H1 (cell line): ENCODE measurements around the gene MAK. TPM values are rescaled to one million over a fixed set of nuclear protein-coding genes. Genes with fewer than 3 reads are reported as not detected.

ENCODE experiments used
- CTCF ChIA-PET: fragments of 300-600 bp; sonication (Branson Sonifier 250); formaldehyde crosslinking; loops from one replicate; lab custom pipeline; 2021; ENCODE audit not compliant: partially characterized antibody; lab: Charles Lee
- POLR2A ChIA-PET: fragments of 300-600 bp; sonication (Branson Sonifier 250); formaldehyde crosslinking; loops from one replicate; lab custom pipeline; 2021; ENCODE audit warnings: inconsistent platforms; ENCODE audit not compliant: partially characterized antibody; lab: Charles Lee
- DNase-seq, 2 experiments: peaks; one replicate each; pipeline versions ENCODE4 v3.0.0 to v3.0.0-alpha.2; 2010 to 2022; ENCODE audit warnings: low spot score in 2 of 2, low read depth in 1 of 2, mixed read lengths in 1 of 2
- FAIRE-seq: peaks from 2 replicates; lab custom pipeline; 2011; peaks lifted over from hg19 to GRCh38; lab: Jason Lieb, UNC
- H2AFZ ChIP-seq: 2 replicates; pipeline ENCODE4 v1.8.1; 2012; ENCODE audit warnings: low read length, inconsistent platforms
- H2AK5ac ChIP-seq: 2 replicates; pipeline ENCODE4 v1.6.1; 2013; ENCODE audit warnings: low read depth, low read length
- H2BK120ac ChIP-seq: replicated peaks from 2 replicates; pipeline ENCODE3; 2013; ENCODE audit warnings: low read depth, low read length, inconsistent platforms
- H2BK12ac ChIP-seq: 2 replicates; pipeline ENCODE4 v1.6.1; 2013; ENCODE audit warnings: low read depth, low read length
- H2BK15ac ChIP-seq: 2 replicates; pipeline ENCODE4 v1.6.1; 2013; ENCODE audit warnings: low read length
- H2BK20ac ChIP-seq: 2 replicates; pipeline ENCODE4 v1.6.1; 2013; ENCODE audit warnings: low read length
- H2BK5ac ChIP-seq: 2 replicates; pipeline ENCODE4 v1.6.1; 2013; ENCODE audit warnings: low read depth, low read length
- H3K14ac ChIP-seq: 2 replicates; pipeline ENCODE4 v1.6.1; 2013; ENCODE audit warnings: inconsistent platforms; ENCODE audit not compliant: insufficient read length
- H3K18ac ChIP-seq: 2 replicates; pipeline ENCODE4 v1.6.1; 2013; ENCODE audit warnings: low read length; ENCODE audit errors: extremely low read depth
- H3K23ac ChIP-seq: 2 replicates; pipeline ENCODE4 v1.6.1; 2013; ENCODE audit warnings: inconsistent platforms; ENCODE audit not compliant: insufficient read length
- H3K23me2 ChIP-seq: 2 replicates; pipeline ENCODE4 v1.6.1; 2013; ENCODE audit warnings: low read depth, low read length
- H3K27ac ChIP-seq: 2 replicates; pipeline ENCODE4 v1.6.1; 2011; ENCODE audit warnings: low read depth, low read length, inconsistent platforms
- H3K27me3 ChIP-seq, 4 experiments: replicated peaks in 1 of 4; 1 replicate in 1 of 4; 2 replicates in 3 of 4; pipeline versions ENCODE4 v1.6.1 to v1.8.1; 2011 to 2013; ENCODE audit warnings: low read length in 3 of 4, mild to moderate bottlenecking in 3 of 4, inconsistent platforms in 2 of 4, mixed read lengths in 2 of 4, moderate library complexity in 1 of 4; ENCODE audit not compliant: control insufficient read depth in 3 of 4, insufficient read depth in 3 of 4; ENCODE audit errors: extremely low read depth in 1 of 4
- H3K36me3 ChIP-seq, 4 experiments: 2 replicates each; pipeline versions ENCODE4 v1.6.1 to v1.8.1; 2011 to 2013; ENCODE audit warnings: mild to moderate bottlenecking in 4 of 4, low read length in 3 of 4, moderate library complexity in 2 of 4, control low read depth in 1 of 4, inconsistent platforms in 1 of 4; ENCODE audit not compliant: insufficient read depth in 4 of 4, control insufficient read depth in 2 of 4
- H3K4ac ChIP-seq: replicated peaks from 2 replicates; pipeline ENCODE3; 2013; ENCODE audit warnings: low read length, low read depth, mixed read lengths, inconsistent platforms; ENCODE audit not compliant: insufficient read length
- H3K4me1 ChIP-seq, 4 experiments: replicated peaks in 1 of 4; 1 replicate in 1 of 4; 2 replicates in 3 of 4; pipeline versions ENCODE4 v1.6.1 to v1.8.1; 2011 to 2013; ENCODE audit warnings: low read length in 3 of 4, inconsistent platforms in 2 of 4, mixed read lengths in 1 of 4; ENCODE audit not compliant: insufficient read depth in 4 of 4, control insufficient read depth in 3 of 4
- H3K4me2 ChIP-seq, 2 experiments: 2 replicates each; pipeline versions ENCODE4 v1.6.1 to v1.8.1; 2011 to 2013; ENCODE audit warnings: low read depth in 2 of 2, low read length in 2 of 2, control low read depth in 1 of 2, inconsistent platforms in 1 of 2, mild to moderate bottlenecking in 1 of 2; ENCODE audit not compliant: insufficient read depth in 1 of 2
- H3K4me3 ChIP-seq, 4 experiments: fragments of 200-600, 300-600 bp in 1 of 4; sonication (generic), shearing (Covaris generic), sonication (Bioruptor Twin) in 1 of 4; 2 replicates each; pipeline versions ENCODE4 v1.5.1 to v1.8.1; 2011 to 2016; ENCODE audit warnings: low read length in 4 of 4, low read depth in 3 of 4, control low read depth in 2 of 4, inconsistent platforms in 2 of 4, mild to moderate bottlenecking in 2 of 4, mixed read lengths in 1 of 4, moderate library complexity in 1 of 4; ENCODE audit not compliant: insufficient read depth in 2 of 4; ENCODE audit errors: extremely low read depth in 1 of 4
- H3K56ac ChIP-seq: replicated peaks from 2 replicates; pipeline ENCODE3; 2013; ENCODE audit warnings: low read depth, mild to moderate bottlenecking, mixed read lengths, low read length, inconsistent platforms; ENCODE audit not compliant: insufficient read length
- H3K79me1 ChIP-seq: 2 replicates; pipeline ENCODE4 v1.6.1; 2013; ENCODE audit warnings: low read depth, low read length, control low read depth
- H3K79me2 ChIP-seq, 2 experiments: 2 replicates each; pipeline versions ENCODE4 v1.6.1 to v1.8.1; 2012 to 2013; ENCODE audit warnings: low read length in 2 of 2, mild to moderate bottlenecking in 2 of 2, inconsistent platforms in 1 of 2; ENCODE audit not compliant: insufficient read depth in 2 of 2, control insufficient read depth in 1 of 2
- H3K9ac ChIP-seq, 4 experiments: replicated peaks in 1 of 4; 1 replicate in 1 of 4; 2 replicates in 3 of 4; pipeline versions ENCODE4 v1.6.1 to v1.8.1; 2011 to 2013; ENCODE audit warnings: low read depth in 3 of 4, low read length in 3 of 4, control low read depth in 2 of 4, mild to moderate bottlenecking in 2 of 4, moderate library complexity in 2 of 4, inconsistent platforms in 1 of 4; ENCODE audit errors: extremely low read depth in 1 of 4
- H3K9me3 ChIP-seq, 2 experiments: 2 replicates each; pipeline versions ENCODE4 v1.6.1 to v1.8.1; 2012 to 2013; ENCODE audit warnings: mild to moderate bottlenecking in 2 of 2, moderate library complexity in 2 of 2, control low read depth in 1 of 2, inconsistent platforms in 1 of 2, low read depth in 1 of 2, low read length in 1 of 2, mixed read lengths in 1 of 2; ENCODE audit not compliant: insufficient read depth in 2 of 2
- H4K20me1 ChIP-seq, 2 experiments: replicated peaks in 1 of 2; 2 replicates each; pipeline versions ENCODE3 to v1.8.1; 2011 to 2013; ENCODE audit warnings: inconsistent platforms in 2 of 2, low read length in 2 of 2, mild to moderate bottlenecking in 1 of 2; ENCODE audit not compliant: insufficient read depth in 2 of 2, control insufficient read depth in 1 of 2
- H4K5ac ChIP-seq: 2 replicates; pipeline ENCODE4 v1.6.1; 2013; ENCODE audit warnings: low read length, low read depth, mixed read lengths, inconsistent platforms; ENCODE audit not compliant: insufficient read length
- H4K8ac ChIP-seq: 2 replicates; pipeline ENCODE4 v1.8.0; 2013; ENCODE audit warnings: mild to moderate bottlenecking, moderate library complexity, low read length, inconsistent platforms; ENCODE audit not compliant: insufficient read depth; ENCODE audit errors: extremely low read depth
- H4K91ac ChIP-seq: replicated peaks from 2 replicates; pipeline ENCODE3; 2013; ENCODE audit warnings: low read length, mixed read lengths, inconsistent platforms; ENCODE audit not compliant: insufficient read length
- CEBPB ChIP-seq: IDR thresholded peaks from 2 replicates; pipeline ENCODE4 v1.6.1; 2012; ENCODE audit warnings: low read depth, low read length
- CTBP2 ChIP-seq: IDR thresholded peaks from 2 replicates; pipeline ENCODE4 v1.7.0; 2011; ENCODE audit warnings: borderline replicate concordance, mild to moderate bottlenecking, moderate library complexity, mixed read lengths, low read length; ENCODE audit not compliant: insufficient read depth, insufficient read length
- EZH2 ChIP-seq: fragments of 200-600 bp; sonication (generic); IDR thresholded peaks from 2 replicates; pipeline ENCODE4 v1.7.1; 2012; ENCODE audit warnings: low read depth, mild to moderate bottlenecking, moderate library complexity, low read length, inconsistent platforms; ENCODE audit not compliant: severe bottlenecking
- RNF2 ChIP-seq: fragments of 200-900, 300-1000 bp; sonication (generic); IDR thresholded peaks from 2 replicates; pipeline ENCODE4 v1.7.1; 2016; ENCODE audit warnings: borderline replicate concordance, low read depth, mild to moderate bottlenecking, antibody characterized with exemption, low read length; ENCODE audit not compliant: poor library complexity, severe bottlenecking; ENCODE audit errors: missing control alignments
- TAF7 ChIP-seq: optimal IDR thresholded peaks from 2 replicates; pipeline ENCODE3; 2011; ENCODE audit warnings: low read depth, mild to moderate bottlenecking, inconsistent platforms, low read length, moderate library complexity, borderline replicate concordance
- TCF12 ChIP-seq: IDR thresholded peaks from 2 replicates; pipeline ENCODE4 v1.6.1; 2011; ENCODE audit warnings: low read depth, mild to moderate bottlenecking, low read length
- ZNF274 ChIP-seq: IDR thresholded peaks from 2 replicates; pipeline ENCODE4 v1.7.0; 2012; ENCODE audit warnings: low read length, borderline replicate concordance; ENCODE audit errors: extremely low read depth
- WGBS, 2 experiments: shearing (Covaris generic) in 1 of 2; methylation state at CpG; one replicate each; pipeline versions ENCODE4 v1.1.6 to v1.1.7; 2013 to 2015; ENCODE audit warnings: low lambda C conversion rate in 2 of 2, mixed read lengths in 2 of 2, inconsistent platforms in 1 of 2, low coverage in 1 of 2, missing lambda C conversion rate in 1 of 2; ENCODE audit not compliant: insufficient replicate concordance in 2 of 2, insufficient coverage in 1 of 2, insufficient read length in 1 of 2; ENCODE audit errors: extremely low coverage in 1 of 2, missing lambda C conversion rate in 1 of 2; 5-methylcytosine and 5-hydroxymethylcytosine counted together
- polyA plus RNA-seq, 7 experiments: library from polyadenylated mRNA; depleted of rRNA in 3 of 7; stranded (reverse) in 5 of 7; unstranded in 2 of 7; fragments of >200 nt in 5 of 7; fragments of 200-250 nt in 2 of 7; gene quantifications; 1 replicate in 5 of 7; 2 replicates in 1 of 7; 4 replicates in 1 of 7; pipeline versions ENCODE4 v1.2.1 to v1.2.3, GENCODE V29; 2011 to 2013; ENCODE audit warnings: missing spikeins in 2 of 7, mixed read lengths in 2 of 7
- total RNA-seq: library from RNA; stranded (reverse); fragmentation: NEBNext Ultra II Directional; extraction: Animal tissue kit (Norgen Biotek cat#: 25700); gene quantifications from 2 replicates; pipeline ENCODE4 v1.2.1, GENCODE V29; 2021

Gene MAK
- total and polyA plus RNA-seq, 2 of the 8 experiments (the other 6 are each of a cell fraction or from before 2014, with no cell fraction given): 0.08 to 0.37 TPM

DNA sequence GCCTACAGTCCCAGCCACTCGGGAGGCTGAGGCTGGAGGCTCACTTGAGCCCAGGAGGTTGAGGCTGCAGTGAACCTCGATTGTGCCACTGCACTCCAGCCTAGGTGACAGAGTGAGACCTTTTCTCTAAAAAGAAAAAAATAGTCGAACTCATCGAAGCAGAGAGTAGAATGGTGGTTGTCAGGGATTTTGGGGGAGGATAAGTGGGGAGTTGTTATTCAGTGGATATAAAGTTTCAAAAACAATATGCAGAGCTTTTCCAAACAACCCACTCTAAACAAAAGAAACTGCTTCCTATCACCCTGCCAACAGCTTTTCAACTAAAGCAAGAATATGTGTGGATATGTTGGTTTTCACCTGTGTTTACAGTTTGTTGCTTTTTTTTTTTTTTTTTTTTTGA is 11.6 kb upstream of the MAK start:
- no peak overlapping the region for H2AK5ac ChIP-seq
- H3K79me1 ChIP-seq: no peaks in the 10 kb centered on the region
- no peaks in the 10 kb centered on the region for H3K36me3 ChIP-seq
- no peak overlapping the region for H2BK15ac ChIP-seq
- no peak overlapping the region for H2BK120ac ChIP-seq
- H4K5ac ChIP-seq: no peak overlapping the region
- H3K18ac ChIP-seq: no peak overlapping the region
- CTCF ChIA-PET: interaction anchor here (0.8 to 1.3 kb wide), 2 partner anchors 10 to 32 kb away, joined by 4 read pairs; no protein-coding TSS in a partner anchor
- no peak overlapping the region for H3K27ac ChIP-seq
- H4K91ac ChIP-seq: no peak overlapping the region
- H3K79me2 ChIP-seq: no peaks in the 10 kb centered on the region
- H4K20me1 ChIP-seq: no peaks in the 10 kb centered on the region
- H3K56ac ChIP-seq: no peak overlapping the region
- no peaks in the 10 kb centered on the region for H3K4me1 ChIP-seq
- POLR2A ChIA-PET: no interaction called here
- H3K14ac ChIP-seq: no peak overlapping the region
- no peak overlapping the region for H3K23ac ChIP-seq
- no peak overlapping the region for H3K4me3 ChIP-seq
- no peaks in the 10 kb centered on the region for H3K27me3 ChIP-seq
- H2BK5ac ChIP-seq: no peak overlapping the region
- no peaks in the 10 kb centered on the region for H3K23me2 ChIP-seq
- no peak overlapping the region for H2BK20ac ChIP-seq
- no peak overlapping the region for H3K4me2 ChIP-seq
- H2BK12ac ChIP-seq: no peak overlapping the region
- FAIRE-seq: no peak
- H4K8ac ChIP-seq: no peak overlapping the region
- WGBS, 2 experiments: 92% methylated on average over 4 of the region's 4 CpGs; no CpG with 5 or more reads in 1 of the 2 experiments
- H3K9me3 ChIP-seq: peaks cover 0 to 3% of the 10 kb centered on the region in 2 experiments; a peak in 1 of 4 replicates
- no peak overlapping the region for H3K4ac ChIP-seq
- no peak overlapping the region for H2AFZ ChIP-seq
- H3K9ac ChIP-seq: no peak overlapping the region
- DNase-seq: no peak
- no peak for TF ChIP-seq RNF2
- no peak for TF ChIP-seq TCF12
- TF ChIP-seq EZH2: no peak
- no peak for TF ChIP-seq ZNF274
- TF ChIP-seq CTBP2: no peak
- TF ChIP-seq CEBPB: no peak
- no peak for TF ChIP-seq TAF7
